Daoy (cell line): ENCODE results near the gene SLC8A1. TPM values are rescaled to one million over a fixed set of nuclear protein-coding genes. Genes with fewer than 3 reads are reported as not detected.

ENCODE experiments used
- DNase-seq: peaks from one replicate; pipeline ENCODE4 v3.0.0-alpha.2; 2015; ENCODE audit warnings: low read depth
- total RNA-seq: library from RNA; depleted of rRNA; stranded (reverse); fragments of >200 nt; shearing (Covaris generic); gene quantifications from 2 replicates; pipeline ENCODE4 v1.2.3, GENCODE V29; 2014

The SLC8A1 gene
- total RNA-seq, 1 experiment from 2014 or later, result 5.3 TPM

GRCh38 chr2:40230707-40231432, 221.0 kb downstream of the SLC8A1 start:
- DNase-seq, result no peak

GRCh38 chr2:40230186-40230585, 221.7 kb downstream of the SLC8A1 start:
- DNase-seq, result no peak

- no peak for DNase-seq
Observed at GRCh38 chr2:40228310-40228709, 223.6 kb downstream of the SLC8A1 start.

GRCh38 chr2:40227210-40227609, 224.7 kb downstream of the SLC8A1 start:
- peak; percentile 65 for DNase-seq

GRCh38 chr2:40226637-40227036, 225.3 kb downstream of the SLC8A1 start:
- DNase-seq, result no peak

- no peak for DNase-seq
Observed at GRCh38 chr2:40225670-40226210, 226.2 kb downstream of the SLC8A1 start.

- DNase-seq, result no peak
Observed at GRCh38 chr2:40224318-40224717, 227.6 kb downstream of the SLC8A1 start.

GRCh38 chr2:40220177-40220925, 231.5 kb downstream of the SLC8A1 start:
- DNase-seq, result no peak

- no peak for DNase-seq
Observed at GRCh38 chr2:40219141-40219540, 232.7 kb downstream of the SLC8A1 start.

- DNase-seq, result peak; percentile 45
Observed at GRCh38 chr2:40218679-40219078, 233.2 kb downstream of the SLC8A1 start.

GRCh38 chr2:40213619-40214018, 238.3 kb downstream of the SLC8A1 start:
- no peak for DNase-seq

- no peak for DNase-seq
Observed at GRCh38 chr2:40213071-40213470, 238.8 kb downstream of the SLC8A1 start.

GRCh38 chr2:40210968-40211353, 240.9 kb downstream of the SLC8A1 start:
- no peak for DNase-seq

GRCh38 chr2:40210344-40210967, 241.4 kb downstream of the SLC8A1 start:
- no peak for DNase-seq

GRCh38 chr2:40209761-40210160, 242.1 kb downstream of the SLC8A1 start:
- DNase-seq, result no peak

- DNase-seq, result no peak
Observed at GRCh38 chr2:40208463-40208862, 243.4 kb downstream of the SLC8A1 start.

- no peak for DNase-seq
Observed at GRCh38 chr2:40204268-40204667, 247.6 kb downstream of the SLC8A1 start.

- no peak for DNase-seq
Observed at GRCh38 chr2:40202798-40203400, 249.0 kb downstream of the SLC8A1 start.

- no peak for DNase-seq
Observed at GRCh38 chr2:40201425-40201824, 250.5 kb downstream of the SLC8A1 start.

- no peak for DNase-seq
Observed at GRCh38 chr2:40200366-40200915, 251.4 kb downstream of the SLC8A1 start.

- DNase-seq, result no peak
Observed at GRCh38 chr2:40199771-40200170, 252.1 kb downstream of the SLC8A1 start.

GRCh38 chr2:40197121-40197520, 254.8 kb downstream of the SLC8A1 start:
- DNase-seq, result no peak
